NCI-H2107 treated with DMSO at 0.1 percent for 48 hours (cell line): ENCODE results near the gene NANOGP8.
"Not testable (repeated sequence)": the region's sequence is repeated elsewhere in the genome, so short reads cannot be mapped to it uniquely, and the experiment has no call there.

Experiments used
- DNase-seq: peaks from one replicate; lab custom pipeline; 2025; ENCODE audit not compliant: unreplicated experiment; lab: John Stamatoyannopoulos, UW

Gene NANOGP8

GRCh38 chr15:35095941-35096340 is 10.8 kb upstream of the NANOGP8 start:
- DNase-seq: no peak

DNA sequence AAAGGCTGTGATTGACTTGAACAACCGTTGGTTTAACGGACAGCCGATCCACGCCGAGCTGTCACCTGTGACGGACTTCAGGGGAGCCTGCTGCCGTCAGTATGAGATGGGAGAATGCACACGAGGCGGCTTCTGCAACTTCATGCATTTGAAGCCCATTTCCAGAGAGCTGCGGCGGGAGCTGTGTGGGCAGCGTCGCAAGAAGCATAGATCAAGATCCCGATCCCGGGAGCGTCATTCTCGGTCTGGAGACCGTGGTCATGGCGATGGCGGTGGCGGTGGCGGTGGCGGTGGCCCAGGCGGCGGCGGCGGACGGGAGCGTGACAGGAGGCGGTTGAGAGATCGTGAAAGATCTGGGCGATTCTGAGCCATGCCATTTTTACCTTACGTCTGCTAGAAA is 7.8 kb upstream of the NANOGP8 start:
- no peak for DNase-seq

DNA sequence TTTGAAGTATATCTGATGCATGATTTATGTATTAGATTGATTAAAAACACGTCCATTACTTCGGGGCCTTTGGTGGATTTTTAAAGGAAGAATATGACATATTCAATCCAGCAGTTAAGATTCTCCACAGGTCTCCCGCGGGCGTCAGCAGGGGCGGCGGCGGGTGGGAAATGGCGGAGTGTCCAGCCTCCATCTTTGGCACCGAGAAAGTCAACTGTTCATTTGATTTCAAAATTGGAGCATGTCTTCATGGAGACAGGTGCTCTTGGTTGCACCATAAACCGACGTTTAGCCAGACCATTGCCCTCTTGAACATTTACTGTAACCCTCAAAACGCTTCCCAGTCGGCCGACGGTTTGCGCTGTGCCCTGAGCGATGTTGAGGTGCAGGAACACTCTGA is 7.2 kb upstream of the NANOGP8 start:
- DNase-seq: no peak

GRCh38 chr15:35090104-35090807 is 5.2 kb upstream of the NANOGP8 start:
- no peak for DNase-seq

DNA sequence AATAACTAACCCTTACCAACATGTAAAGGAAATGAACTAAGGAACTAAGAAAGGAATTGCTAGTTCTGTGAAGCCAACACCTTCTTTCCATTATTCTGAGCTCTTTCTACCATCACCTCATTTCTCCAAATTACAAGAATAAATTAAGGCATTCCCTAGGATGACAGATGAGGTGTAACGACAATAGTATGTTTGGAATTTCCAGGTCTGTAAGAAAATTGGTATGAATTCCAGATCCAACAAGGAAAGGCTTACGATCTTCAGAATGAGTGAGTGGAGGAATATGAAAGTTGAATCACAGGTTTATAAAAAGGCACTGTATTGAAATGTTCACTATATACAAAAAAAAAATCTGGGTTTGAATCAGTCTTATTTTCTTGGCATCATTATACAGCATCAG is 4.5 kb upstream of the NANOGP8 start:
- no peak for DNase-seq

GRCh38 chr15:35088329-35088728 is 3.2 kb upstream of the NANOGP8 start:
- no peak for DNase-seq

DNA sequence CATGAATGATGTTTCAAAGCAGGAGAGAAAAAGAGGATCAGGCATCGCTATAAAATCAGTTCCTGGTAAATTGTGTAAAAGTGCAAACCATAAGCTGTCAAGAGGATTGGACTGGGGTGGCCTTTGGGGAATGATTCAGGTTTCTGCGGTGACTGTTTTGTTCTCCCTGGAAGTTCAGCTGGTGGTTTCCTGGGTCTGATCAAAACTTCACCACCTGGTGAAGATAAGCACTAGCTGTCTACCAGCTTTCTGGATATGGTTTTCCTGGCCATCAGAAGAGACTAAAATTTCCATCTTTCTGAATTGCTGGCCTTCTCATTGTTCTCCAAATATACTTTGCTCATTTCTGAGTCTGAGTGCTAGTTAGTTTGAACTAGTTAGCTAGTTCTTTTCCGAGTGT is 2.7 kb upstream of the NANOGP8 start:
- no peak for DNase-seq

GRCh38 chr15:35082371-35083348 is 2.4 kb downstream of the NANOGP8 start:
- not testable (repeated sequence) for DNase-seq

- DNase-seq: not testable (repeated sequence)
Observed at GRCh38 chr15:35081626-35082365, 3.3 kb downstream of the NANOGP8 start.

DNA sequence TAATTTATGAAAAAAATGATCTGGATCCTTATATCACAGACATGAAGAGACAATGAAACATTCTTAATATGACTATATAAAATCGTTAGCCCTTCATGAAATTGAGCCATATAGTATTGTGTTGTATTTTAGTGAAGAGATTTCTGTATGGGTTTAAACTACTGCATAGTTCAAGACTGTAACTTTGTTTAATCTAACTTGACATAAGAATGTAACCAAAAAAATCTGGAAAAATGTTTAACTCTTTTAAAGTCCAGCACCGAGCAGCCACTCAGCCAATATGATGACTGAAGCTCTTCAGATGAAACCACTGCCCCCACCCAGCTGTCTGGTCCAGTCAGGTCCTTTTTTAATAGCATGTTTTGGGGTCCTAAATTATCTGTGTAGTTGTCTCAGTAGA is 4.9 kb downstream of the NANOGP8 start:
- DNase-seq: no peak

GRCh38 chr15:35078221-35078915 is 6.7 kb downstream of the NANOGP8 start:
- DNase-seq: no peak

- no peak for DNase-seq
Observed at GRCh38 chr15:35071106-35071505, 14.0 kb downstream of the NANOGP8 start.

- no peak for DNase-seq
Observed at GRCh38 chr15:35068846-35069475, 16.1 kb downstream of the NANOGP8 start.

DNA sequence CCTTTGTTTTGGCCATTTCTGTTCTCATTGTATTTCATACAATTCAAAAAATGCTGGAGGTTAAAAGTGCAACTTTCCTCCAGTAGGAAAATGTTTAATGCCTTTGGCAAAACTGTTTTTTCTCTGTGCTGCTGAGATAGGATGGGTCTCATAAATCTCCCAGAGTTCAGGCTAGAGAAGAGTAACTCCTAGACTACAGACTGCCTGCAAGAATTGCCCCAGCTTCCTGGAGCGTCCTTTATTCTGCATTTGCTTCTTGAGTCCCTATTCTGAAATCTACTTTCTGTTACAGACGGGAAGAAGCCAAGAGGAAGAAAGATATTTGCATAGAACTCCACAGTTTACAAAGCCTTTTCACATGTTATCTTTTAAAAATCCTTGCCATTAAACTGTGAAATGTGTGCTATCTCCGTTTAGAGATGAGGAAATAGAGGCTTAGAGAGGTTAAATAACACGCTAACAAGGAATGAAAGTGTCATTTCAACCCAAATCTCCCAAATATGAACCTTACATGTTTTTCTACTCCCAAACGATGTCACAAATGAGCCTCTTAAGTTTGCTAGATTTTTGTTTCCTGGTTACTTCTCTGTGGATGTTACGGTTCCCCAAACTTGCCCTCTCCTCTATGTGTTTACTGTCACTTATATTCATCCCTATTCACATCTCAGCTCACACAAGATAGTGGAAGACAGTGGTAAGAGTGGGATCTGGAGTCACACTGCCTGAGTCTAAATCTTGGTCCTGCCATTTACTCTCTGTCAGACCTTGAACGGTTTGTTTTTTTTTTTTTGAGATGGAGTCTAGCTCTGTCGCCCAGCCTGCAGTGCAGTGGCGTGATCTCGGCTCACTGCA is 17.4 kb downstream of the NANOGP8 start:
- DNase-seq: no peak

- no peak for DNase-seq
Observed at GRCh38 chr15:35066094-35066493, 19.0 kb downstream of the NANOGP8 start.

GRCh38 chr15:35064576-35065190 is 20.4 kb downstream of the NANOGP8 start:
- DNase-seq: no peak

DNA sequence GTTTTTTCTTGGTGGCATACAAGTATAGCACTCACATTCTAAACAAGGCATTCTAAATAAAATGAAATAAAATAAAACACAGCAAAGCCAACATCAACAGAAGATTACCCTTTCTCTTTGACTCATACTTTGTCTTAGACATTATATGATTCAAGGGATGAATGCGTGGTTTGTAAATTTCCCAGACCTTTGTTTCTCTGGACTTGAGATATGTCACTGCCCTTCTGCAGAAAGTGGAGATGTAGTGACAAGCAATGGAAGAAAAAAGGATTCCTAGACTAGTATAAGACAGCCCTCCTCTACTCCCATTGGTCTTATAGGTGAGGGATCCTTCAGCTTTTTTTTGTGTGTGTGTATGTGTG is 22.4 kb downstream of the NANOGP8 start:
- DNase-seq: no peak

DNA sequence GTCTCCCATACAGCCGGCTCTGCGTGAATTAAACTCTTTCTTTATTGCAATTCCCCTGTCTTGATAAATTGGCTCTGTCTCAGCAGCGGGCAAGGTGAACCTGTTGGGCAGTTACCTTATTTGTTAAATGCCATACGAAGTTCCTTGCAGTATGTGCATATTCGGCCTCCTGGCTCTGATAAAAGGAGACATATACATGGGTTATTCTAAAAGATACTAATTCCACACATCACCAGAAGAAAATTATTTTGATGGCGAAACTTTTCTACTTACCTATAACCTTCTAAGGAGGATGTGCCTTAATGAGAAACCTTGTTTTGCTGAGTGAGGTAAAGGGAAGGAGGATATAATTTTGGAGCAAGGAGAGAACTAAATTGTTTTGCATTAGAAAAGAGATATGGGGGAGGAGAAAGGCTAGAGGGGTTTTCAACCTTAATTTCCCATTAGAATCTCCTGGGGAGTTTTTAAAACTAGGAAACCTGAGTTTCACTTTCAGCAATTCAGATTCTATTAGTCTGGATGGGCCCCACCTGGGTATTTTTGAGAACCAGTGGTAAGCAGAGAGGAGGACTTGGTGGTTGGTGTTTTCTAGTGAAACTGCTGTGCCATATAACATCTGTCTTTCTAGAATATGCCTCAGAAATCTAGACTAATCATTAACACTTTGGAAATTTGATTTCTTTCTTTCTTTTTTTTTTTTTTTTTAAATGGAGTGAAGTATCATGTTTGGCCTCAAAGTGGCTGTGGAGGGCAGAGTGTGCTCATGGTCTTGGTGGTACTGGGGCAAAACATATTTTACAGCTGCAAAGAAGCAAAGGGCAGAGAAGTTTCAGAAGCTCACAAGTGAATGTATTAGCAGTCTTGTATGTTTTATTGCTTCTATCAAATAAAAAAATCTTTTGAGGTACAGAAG is 23.0 kb downstream of the NANOGP8 start:
- DNase-seq: no peak
